GM23338 (cell line): ENCODE results near the gene BTN2A1. TPM values are rescaled to one million over a fixed set of nuclear protein-coding genes. Genes with fewer than 3 reads are reported as not detected.
A peak's percentile ranks its signal among the peaks of the same experiment; 100 is the strongest.

Experiments used
- ATAC-seq: fragments of 200-7000 bp; cut with Tn5 transposase; 3 replicates; pipeline ENCODE4 v1.9.1; 2020
- DNase-seq: peaks from one replicate; pipeline ENCODE4 v3.0.0-alpha.2; 2015; ENCODE audit warnings: low spot score
- H2AFZ ChIP-seq: fragments of 200-600 bp; sonication (generic); 2 replicates; pipeline ENCODE4 v1.8.0; 2016; ENCODE audit warnings: antibody characterized with exemption, mild to moderate bottlenecking, moderate library complexity
- H3F3A ChIP-seq: fragments of 200-600 bp; sonication (generic); replicated peaks from 2 replicates; pipeline ENCODE4 v1.8.0; 2017; ENCODE audit warnings: antibody characterized with exemption, mixed run types, low read depth
- H3K27ac ChIP-seq: fragments of 200-600 bp; sonication (generic); 2 replicates; pipeline ENCODE4 v1.6.1; 2016; ENCODE audit warnings: low read depth
- H3K27me3 ChIP-seq: fragments of 200-600 bp; sonication (generic); 2 replicates; pipeline ENCODE4 v1.8.0; 2016; ENCODE audit warnings: mild to moderate bottlenecking, mixed run types, moderate library complexity; ENCODE audit not compliant: insufficient read depth
- H3K36me3 ChIP-seq: fragments of 200-600 bp; sonication (generic); 2 replicates; pipeline ENCODE4 v1.8.0; 2016; ENCODE audit warnings: mild to moderate bottlenecking; ENCODE audit not compliant: insufficient read depth
- H3K4me1 ChIP-seq: fragments of 200-600 bp; sonication (generic); 2 replicates; pipeline ENCODE4 v1.8.0; 2016; ENCODE audit warnings: mild to moderate bottlenecking, moderate library complexity; ENCODE audit not compliant: insufficient read depth
- H3K4me2 ChIP-seq: fragments of 200-600 bp; sonication (generic); 2 replicates; pipeline ENCODE4 v1.7.1; 2017; ENCODE audit warnings: mixed run types
- H3K4me3 ChIP-seq: fragments of 200-600 bp; sonication (generic); 2 replicates; pipeline ENCODE4 v1.6.1; 2016; ENCODE audit warnings: mixed run types
- H3K79me2 ChIP-seq: fragments of 200-600 bp; sonication (generic); replicated peaks from 2 replicates; pipeline ENCODE4 v1.8.0; 2017; ENCODE audit warnings: mild to moderate bottlenecking; ENCODE audit not compliant: insufficient read depth
- H3K9me2 ChIP-seq: fragments of 200-600 bp; sonication (generic); 2 replicates; pipeline ENCODE4 v1.8.0; 2017; ENCODE audit not compliant: insufficient read depth
- H4K20me1 ChIP-seq: fragments of 200-600 bp; sonication (generic); replicated peaks from 2 replicates; pipeline ENCODE4 v1.8.0; 2017; ENCODE audit warnings: mild to moderate bottlenecking; ENCODE audit not compliant: insufficient read depth
- H3K27ac Mint-ChIP-seq: 2 replicates; pipeline ENCODE4 v1.8.0; 2020; ENCODE audit warnings: inconsistent platforms, mild to moderate bottlenecking, moderate library complexity, mixed read lengths
- H3K27me3 Mint-ChIP-seq: 3 replicates; pipeline ENCODE4 v1.8.0; 2022; ENCODE audit warnings: low read depth, mild to moderate bottlenecking, moderate library complexity, mixed read lengths, inconsistent platforms; ENCODE audit not compliant: insufficient read depth, poor library complexity
- H3K36me3 Mint-ChIP-seq: 3 replicates; pipeline ENCODE4 v1.8.0; 2021; ENCODE audit warnings: low read depth, mild to moderate bottlenecking, inconsistent platforms, moderate library complexity, mixed read lengths
- H3K4me1 Mint-ChIP-seq: 3 replicates; pipeline ENCODE4 v1.8.0; 2020; ENCODE audit warnings: mild to moderate bottlenecking, inconsistent platforms, mixed read lengths
- H3K4me3 Mint-ChIP-seq: 3 replicates; pipeline ENCODE4 v1.8.0; 2021; ENCODE audit warnings: moderate library complexity, mild to moderate bottlenecking, inconsistent platforms, mixed read lengths
- H3K9me3 Mint-ChIP-seq: 3 replicates; pipeline ENCODE4 v1.8.0; 2020; ENCODE audit warnings: moderate library complexity, mild to moderate bottlenecking, inconsistent platforms, mixed read lengths
- CREB1 ChIP-seq: fragments of 250-450 bp; sonication (Bioruptor Pico); IDR thresholded peaks from 2 replicates; pipeline ENCODE4 v1.5.0; 2020; ENCODE audit warnings: low read depth, mild to moderate bottlenecking, moderate library complexity
- EZH2 ChIP-seq: fragments of 200-600 bp; sonication (generic); IDR thresholded peaks from one replicate; pipeline ENCODE4 v1.8.0; 2017; ENCODE audit warnings: antibody characterized with exemption, mild to moderate bottlenecking, low read depth; ENCODE audit not compliant: unreplicated experiment
- EZH2phosphoT487 ChIP-seq: fragments of 200-600 bp; sonication (generic); IDR thresholded peaks from one replicate; pipeline ENCODE4 v1.8.1; 2018; ENCODE audit warnings: antibody characterized with exemption; ENCODE audit not compliant: unreplicated experiment
- JUNB ChIP-seq: IDR thresholded peaks from one replicate; pipeline ENCODE4 v1.6.1; 2016; ENCODE audit warnings: antibody characterized with exemption; ENCODE audit not compliant: unreplicated experiment
- NANOG ChIP-seq: IDR thresholded peaks from 2 replicates; pipeline ENCODE4 v1.6.1; 2016; ENCODE audit warnings: antibody characterized with exemption, borderline replicate concordance
- POLR2AphosphoS5 ChIP-seq: IDR thresholded peaks from 2 replicates; pipeline ENCODE4 v1.6.1; 2016; ENCODE audit warnings: antibody characterized with exemption, low read depth
- STAT1 ChIP-seq: IDR thresholded peaks from one replicate; pipeline ENCODE4 v1.6.1; 2016; ENCODE audit warnings: antibody characterized with exemption; ENCODE audit not compliant: unreplicated experiment
- ZNF114 ChIP-seq: fragments of 250-450 bp; sonication (Bioruptor Pico); IDR thresholded peaks from 2 replicates; pipeline ENCODE4 v1.5.0; 2020; ENCODE audit warnings: mild to moderate bottlenecking, moderate library complexity
- ZNF331 ChIP-seq: fragments of 250-450 bp; sonication (Bioruptor Pico); IDR thresholded peaks from 2 replicates; pipeline ENCODE4 v1.5.0; 2020; ENCODE audit warnings: low read depth, mild to moderate bottlenecking, moderate library complexity
- polyA plus RNA-seq: library from polyadenylated mRNA; unstranded; fragments of >200 nt; fragmentation: Nextera tagmentation; extraction: Ambion mirVana; gene quantifications from 2 replicates; pipeline ENCODE4 v1.2.1, GENCODE V29; 2016
- total RNA-seq: library from RNA; depleted of rRNA; stranded (reverse); fragments of >200 nt; shearing (Covaris generic); gene quantifications from 2 replicates; pipeline ENCODE4 v1.2.3, GENCODE V29; 2014
- TF ChIP-seq, protein P1 (sequence below): fragments of 250-450 bp; sonication (Bioruptor Pico); IDR thresholded peaks from 2 replicates; pipeline ENCODE4 v1.5.0; 2020; ENCODE audit warnings: mild to moderate bottlenecking, moderate library complexity
- TF ChIP-seq, protein P2 (sequence below), 2 experiments: fragments of 200-600 bp in 1 of 2; sonication (generic) in 1 of 2; conservative IDR thresholded peaks; 2 replicates each; pipeline versions ENCODE4 v1.5.1 to v1.6.1; 2016 to 2017; ENCODE audit warnings: antibody characterized with exemption in 2 of 2, low read depth in 2 of 2, mild to moderate bottlenecking in 2 of 2, moderate library complexity in 1 of 2
- TF ChIP-seq, protein P3 (sequence below): IDR thresholded peaks from 2 replicates; pipeline ENCODE4 v1.6.1; 2016; ENCODE audit warnings: antibody characterized with exemption
- TF ChIP-seq, protein P4 (sequence below): IDR thresholded peaks from one replicate; pipeline ENCODE4 v1.6.1; 2018; ENCODE audit warnings: antibody characterized with exemption; ENCODE audit not compliant: unreplicated experiment

The BTN2A1 gene
- total and polyA plus RNA-seq, 2 experiments from 2014 or later: 6.3 to 7.0 TPM

DNA sequence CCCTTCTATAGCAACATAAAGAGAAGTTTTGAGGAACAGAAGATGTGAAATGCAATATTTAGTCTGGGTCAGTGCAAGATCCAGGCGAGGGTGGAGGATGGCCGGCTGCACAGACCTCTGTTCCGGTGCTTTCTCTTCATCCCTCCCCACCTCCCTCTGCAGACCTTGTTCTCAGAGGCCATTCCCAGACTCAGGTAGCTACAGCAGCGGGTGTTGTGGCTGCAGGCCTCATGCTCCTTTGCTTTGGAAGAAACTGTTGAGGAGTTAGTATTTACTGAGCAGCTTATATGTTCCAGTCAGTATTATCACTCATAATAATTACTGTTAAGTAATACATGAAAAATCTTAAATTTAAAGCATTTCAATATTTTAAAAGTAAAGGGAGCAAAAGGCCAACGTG is 15.8 kb upstream of the BTN2A1 start:
- H3K36me3 ChIP-seq: no peaks in the 10 kb centered on the region
- no peak overlapping the region for H3K27ac ChIP-seq
- TF ChIP-seq, protein P1, sequence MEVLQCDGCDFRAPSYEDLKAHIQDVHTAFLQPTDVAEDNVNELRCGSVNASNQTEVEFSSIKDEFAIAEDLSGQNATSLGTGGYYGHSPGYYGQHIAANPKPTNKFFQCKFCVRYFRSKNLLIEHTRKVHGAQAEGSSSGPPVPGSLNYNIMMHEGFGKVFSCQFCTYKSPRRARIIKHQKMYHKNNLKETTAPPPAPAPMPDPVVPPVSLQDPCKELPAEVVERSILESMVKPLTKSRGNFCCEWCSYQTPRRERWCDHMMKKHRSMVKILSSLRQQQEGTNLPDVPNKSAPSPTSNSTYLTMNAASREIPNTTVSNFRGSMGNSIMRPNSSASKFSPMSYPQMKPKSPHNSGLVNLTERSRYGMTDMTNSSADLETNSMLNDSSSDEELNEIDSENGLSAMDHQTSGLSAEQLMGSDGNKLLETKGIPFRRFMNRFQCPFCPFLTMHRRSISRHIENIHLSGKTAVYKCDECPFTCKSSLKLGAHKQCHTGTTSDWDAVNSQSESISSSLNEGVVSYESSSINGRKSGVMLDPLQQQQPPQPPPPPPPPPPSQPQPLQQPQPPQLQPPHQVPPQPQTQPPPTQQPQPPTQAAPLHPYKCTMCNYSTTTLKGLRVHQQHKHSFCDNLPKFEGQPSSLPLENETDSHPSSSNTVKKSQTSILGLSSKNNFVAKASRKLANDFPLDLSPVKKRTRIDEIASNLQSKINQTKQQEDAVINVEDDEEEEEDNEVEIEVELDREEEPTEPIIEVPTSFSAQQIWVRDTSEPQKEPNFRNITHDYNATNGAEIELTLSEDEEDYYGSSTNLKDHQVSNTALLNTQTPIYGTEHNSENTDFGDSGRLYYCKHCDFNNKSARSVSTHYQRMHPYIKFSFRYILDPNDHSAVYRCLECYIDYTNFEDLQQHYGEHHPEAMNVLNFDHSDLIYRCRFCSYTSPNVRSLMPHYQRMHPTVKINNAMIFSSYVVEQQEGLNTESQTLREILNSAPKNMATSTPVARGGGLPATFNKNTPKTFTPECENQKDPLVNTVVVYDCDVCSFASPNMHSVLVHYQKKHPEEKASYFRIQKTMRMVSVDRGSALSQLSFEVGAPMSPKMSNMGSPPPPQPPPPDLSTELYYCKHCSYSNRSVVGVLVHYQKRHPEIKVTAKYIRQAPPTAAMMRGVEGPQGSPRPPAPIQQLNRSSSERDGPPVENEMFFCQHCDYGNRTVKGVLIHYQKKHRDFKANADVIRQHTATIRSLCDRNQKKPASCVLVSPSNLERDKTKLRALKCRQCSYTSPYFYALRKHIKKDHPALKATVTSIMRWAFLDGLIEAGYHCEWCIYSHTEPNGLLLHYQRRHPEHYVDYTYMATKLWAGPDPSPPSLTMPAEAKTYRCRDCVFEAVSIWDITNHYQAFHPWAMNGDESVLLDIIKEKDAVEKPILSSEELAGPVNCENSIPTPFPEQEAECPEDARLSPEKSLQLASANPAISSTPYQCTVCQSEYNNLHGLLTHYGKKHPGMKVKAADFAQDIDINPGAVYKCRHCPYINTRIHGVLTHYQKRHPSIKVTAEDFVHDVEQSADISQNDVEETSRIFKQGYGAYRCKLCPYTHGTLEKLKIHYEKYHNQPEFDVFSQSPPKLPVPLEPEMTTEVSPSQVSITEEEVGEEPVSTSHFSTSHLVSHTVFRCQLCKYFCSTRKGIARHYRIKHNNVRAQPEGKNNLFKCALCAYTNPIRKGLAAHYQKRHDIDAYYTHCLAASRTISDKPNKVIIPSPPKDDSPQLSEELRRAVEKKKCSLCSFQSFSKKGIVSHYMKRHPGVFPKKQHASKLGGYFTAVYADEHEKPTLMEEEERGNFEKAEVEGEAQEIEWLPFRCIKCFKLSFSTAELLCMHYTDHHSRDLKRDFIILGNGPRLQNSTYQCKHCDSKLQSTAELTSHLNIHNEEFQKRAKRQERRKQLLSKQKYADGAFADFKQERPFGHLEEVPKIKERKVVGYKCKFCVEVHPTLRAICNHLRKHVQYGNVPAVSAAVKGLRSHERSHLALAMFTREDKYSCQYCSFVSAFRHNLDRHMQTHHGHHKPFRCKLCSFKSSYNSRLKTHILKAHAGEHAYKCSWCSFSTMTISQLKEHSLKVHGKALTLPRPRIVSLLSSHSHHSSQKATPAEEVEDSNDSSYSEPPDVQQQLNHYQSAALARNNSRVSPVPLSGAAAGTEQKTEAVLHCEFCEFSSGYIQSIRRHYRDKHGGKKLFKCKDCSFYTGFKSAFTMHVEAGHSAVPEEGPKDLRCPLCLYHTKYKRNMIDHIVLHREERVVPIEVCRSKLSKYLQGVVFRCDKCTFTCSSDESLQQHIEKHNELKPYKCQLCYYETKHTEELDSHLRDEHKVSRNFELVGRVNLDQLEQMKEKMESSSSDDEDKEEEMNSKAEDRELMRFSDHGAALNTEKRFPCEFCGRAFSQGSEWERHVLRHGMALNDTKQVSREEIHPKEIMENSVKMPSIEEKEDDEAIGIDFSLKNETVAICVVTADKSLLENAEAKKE (CRISPR knock-in tag): no peak
- no peak for TF ChIP-seq ZNF331
- no peak for TF ChIP-seq POLR2AphosphoS5
- no peak for TF ChIP-seq NANOG
- TF ChIP-seq STAT1: no peak
- TF ChIP-seq, protein P2, sequence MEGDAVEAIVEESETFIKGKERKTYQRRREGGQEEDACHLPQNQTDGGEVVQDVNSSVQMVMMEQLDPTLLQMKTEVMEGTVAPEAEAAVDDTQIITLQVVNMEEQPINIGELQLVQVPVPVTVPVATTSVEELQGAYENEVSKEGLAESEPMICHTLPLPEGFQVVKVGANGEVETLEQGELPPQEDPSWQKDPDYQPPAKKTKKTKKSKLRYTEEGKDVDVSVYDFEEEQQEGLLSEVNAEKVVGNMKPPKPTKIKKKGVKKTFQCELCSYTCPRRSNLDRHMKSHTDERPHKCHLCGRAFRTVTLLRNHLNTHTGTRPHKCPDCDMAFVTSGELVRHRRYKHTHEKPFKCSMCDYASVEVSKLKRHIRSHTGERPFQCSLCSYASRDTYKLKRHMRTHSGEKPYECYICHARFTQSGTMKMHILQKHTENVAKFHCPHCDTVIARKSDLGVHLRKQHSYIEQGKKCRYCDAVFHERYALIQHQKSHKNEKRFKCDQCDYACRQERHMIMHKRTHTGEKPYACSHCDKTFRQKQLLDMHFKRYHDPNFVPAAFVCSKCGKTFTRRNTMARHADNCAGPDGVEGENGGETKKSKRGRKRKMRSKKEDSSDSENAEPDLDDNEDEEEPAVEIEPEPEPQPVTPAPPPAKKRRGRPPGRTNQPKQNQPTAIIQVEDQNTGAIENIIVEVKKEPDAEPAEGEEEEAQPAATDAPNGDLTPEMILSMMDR (conservative IDR thresholded peaks at IDR 0.05; ENCODE audit: low read depth in 2 of 2): no peak
- TF ChIP-seq EZH2phosphoT487: no peak
- no peak for TF ChIP-seq EZH2
- no peak for TF ChIP-seq CREB1 (CRISPR knock-in tag)
- TF ChIP-seq, protein P3, sequence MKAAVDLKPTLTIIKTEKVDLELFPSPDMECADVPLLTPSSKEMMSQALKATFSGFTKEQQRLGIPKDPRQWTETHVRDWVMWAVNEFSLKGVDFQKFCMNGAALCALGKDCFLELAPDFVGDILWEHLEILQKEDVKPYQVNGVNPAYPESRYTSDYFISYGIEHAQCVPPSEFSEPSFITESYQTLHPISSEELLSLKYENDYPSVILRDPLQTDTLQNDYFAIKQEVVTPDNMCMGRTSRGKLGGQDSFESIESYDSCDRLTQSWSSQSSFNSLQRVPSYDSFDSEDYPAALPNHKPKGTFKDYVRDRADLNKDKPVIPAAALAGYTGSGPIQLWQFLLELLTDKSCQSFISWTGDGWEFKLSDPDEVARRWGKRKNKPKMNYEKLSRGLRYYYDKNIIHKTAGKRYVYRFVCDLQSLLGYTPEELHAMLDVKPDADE: no peak
- TF ChIP-seq, protein P4, sequence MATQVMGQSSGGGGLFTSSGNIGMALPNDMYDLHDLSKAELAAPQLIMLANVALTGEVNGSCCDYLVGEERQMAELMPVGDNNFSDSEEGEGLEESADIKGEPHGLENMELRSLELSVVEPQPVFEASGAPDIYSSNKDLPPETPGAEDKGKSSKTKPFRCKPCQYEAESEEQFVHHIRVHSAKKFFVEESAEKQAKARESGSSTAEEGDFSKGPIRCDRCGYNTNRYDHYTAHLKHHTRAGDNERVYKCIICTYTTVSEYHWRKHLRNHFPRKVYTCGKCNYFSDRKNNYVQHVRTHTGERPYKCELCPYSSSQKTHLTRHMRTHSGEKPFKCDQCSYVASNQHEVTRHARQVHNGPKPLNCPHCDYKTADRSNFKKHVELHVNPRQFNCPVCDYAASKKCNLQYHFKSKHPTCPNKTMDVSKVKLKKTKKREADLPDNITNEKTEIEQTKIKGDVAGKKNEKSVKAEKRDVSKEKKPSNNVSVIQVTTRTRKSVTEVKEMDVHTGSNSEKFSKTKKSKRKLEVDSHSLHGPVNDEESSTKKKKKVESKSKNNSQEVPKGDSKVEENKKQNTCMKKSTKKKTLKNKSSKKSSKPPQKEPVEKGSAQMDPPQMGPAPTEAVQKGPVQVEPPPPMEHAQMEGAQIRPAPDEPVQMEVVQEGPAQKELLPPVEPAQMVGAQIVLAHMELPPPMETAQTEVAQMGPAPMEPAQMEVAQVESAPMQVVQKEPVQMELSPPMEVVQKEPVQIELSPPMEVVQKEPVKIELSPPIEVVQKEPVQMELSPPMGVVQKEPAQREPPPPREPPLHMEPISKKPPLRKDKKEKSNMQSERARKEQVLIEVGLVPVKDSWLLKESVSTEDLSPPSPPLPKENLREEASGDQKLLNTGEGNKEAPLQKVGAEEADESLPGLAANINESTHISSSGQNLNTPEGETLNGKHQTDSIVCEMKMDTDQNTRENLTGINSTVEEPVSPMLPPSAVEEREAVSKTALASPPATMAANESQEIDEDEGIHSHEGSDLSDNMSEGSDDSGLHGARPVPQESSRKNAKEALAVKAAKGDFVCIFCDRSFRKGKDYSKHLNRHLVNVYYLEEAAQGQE: no peak
- no peak for TF ChIP-seq ZNF114 (CRISPR knock-in tag)
- no peak for TF ChIP-seq JUNB
- peaks cover 4% of the 10 kb centered on the region; the same call in 1 of the 2 replicates for H3K9me2 ChIP-seq
- Mint-ChIP-seq H3K4me3 (no peak overlapping the region), H3K4me1 (no peaks in the 10 kb centered on the region), H3K9me3 (no peaks in the 10 kb centered on the region), H3K27ac (no peak overlapping the region), H3K36me3 (no peaks in the 10 kb centered on the region), H3K27me3 (no peaks in the 10 kb centered on the region)
- no peaks in the 10 kb centered on the region for H3F3A ChIP-seq
- H3K4me1 ChIP-seq: no peaks in the 10 kb centered on the region
- no peak overlapping the region for H3K4me2 ChIP-seq
- no peaks in the 10 kb centered on the region for H3K79me2 ChIP-seq
- DNase-seq: no peak
- H3K4me3 ChIP-seq: no peak overlapping the region
- no peaks in the 10 kb centered on the region for H4K20me1 ChIP-seq
- no peaks in the 10 kb centered on the region for H3K27me3 ChIP-seq
- ATAC-seq: peak; percentile 36; the same call in 1 of the 3 replicates
- H2AFZ ChIP-seq: no peak overlapping the region
